GM19193 (cell line): Measurements from ENCODE around the gene VASP.

Source experiments
- POLR2A ChIP-seq: IDR thresholded peaks from 4 replicates; pipeline ENCODE4 v1.6.1; 2011; ENCODE audit not compliant: insufficient read depth, insufficient read length; ENCODE audit errors: extremely low read depth

VASP gene

DNA sequence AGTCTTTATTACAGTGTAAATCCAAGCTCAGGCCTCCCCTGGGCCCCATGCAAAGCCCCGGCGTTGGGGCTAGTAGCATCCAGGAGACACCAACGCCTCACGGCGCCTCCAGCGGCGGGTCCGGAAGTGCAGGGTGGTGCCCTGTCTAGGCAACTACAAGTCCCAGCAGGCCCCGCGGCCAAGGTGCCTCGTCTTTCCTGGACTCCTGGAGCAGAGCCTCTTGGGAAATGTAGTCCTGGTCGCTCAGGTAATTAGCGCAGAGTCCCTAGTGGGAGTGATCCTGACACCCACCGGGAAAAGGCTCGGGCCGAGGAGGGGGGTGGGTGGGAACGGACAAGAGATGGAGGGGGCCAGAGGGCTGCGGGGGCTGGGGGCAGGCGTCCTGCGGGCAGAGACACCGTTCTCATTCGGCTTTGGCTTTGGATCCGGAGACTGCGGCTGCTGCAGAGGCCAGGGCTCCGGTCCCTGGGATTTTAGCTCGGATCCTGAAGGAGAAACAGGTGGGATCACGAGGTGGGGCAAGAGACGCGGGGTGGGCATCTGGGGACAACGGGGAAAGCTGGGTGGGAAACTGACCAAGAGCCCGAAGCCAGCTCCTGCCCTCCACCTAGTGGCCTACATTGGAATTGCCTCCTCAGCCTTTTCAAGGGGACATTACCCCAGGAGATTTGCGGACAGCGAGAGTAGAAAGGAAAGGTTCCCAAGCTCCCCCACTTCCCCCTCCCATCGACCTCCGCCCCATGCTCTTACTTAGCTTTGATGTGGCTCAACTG, 21.8 kb upstream of the VASP start:
- peak; percentile 20 for TF ChIP-seq POLR2A

DNA sequence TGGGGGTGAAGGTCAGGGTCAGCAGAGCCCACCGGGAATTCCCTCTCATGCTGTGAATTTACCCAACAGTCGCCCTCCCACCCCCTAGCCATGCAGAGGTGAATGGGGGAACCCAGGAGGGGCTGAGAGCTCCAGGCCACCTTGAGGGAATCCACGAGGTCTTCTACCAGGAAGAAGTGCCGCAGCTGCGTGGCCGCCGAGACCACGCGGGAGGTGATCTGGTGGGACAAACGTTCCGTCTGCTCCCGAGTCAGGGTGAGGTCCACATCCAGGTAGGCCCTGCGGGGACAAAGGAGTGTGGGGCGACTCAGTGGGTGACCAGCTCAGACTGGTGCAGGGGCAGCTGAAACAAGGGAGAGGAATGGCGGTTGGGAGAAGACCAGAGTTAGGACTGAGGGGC, 18.6 kb upstream of the VASP start:
- no peak for TF ChIP-seq POLR2A

DNA sequence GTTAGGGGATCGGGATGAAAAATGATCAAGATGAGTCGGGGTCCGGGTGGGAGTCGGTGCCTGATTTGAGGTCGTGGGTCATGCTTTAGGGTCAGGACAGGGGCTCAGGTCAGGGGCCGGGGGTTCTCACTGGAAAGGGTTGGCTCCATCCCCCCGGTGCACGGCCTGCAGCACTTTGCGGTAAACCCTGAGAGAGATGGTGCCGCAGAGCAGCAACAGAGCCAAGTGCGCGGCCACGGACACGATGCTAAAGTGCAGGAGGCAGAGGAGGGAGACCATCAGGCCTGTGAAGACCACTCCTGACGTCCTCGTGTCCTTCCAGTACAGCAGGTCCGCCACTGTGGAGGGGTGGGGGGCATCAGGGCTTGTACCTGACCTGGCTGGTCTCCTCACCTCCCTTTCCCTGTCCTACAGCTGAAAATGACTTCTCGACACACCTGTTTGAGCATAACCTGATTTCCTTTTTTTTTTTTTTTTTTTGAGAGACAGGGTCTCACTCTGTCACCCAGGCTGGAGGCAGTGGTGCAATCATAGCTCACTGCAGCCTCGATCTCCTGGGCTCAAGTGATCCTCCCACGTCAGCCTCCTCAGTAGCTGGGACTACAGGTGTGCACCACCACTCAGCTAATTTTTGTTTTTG, 17.9 kb upstream of the VASP start:
- TF ChIP-seq POLR2A, result no peak

DNA sequence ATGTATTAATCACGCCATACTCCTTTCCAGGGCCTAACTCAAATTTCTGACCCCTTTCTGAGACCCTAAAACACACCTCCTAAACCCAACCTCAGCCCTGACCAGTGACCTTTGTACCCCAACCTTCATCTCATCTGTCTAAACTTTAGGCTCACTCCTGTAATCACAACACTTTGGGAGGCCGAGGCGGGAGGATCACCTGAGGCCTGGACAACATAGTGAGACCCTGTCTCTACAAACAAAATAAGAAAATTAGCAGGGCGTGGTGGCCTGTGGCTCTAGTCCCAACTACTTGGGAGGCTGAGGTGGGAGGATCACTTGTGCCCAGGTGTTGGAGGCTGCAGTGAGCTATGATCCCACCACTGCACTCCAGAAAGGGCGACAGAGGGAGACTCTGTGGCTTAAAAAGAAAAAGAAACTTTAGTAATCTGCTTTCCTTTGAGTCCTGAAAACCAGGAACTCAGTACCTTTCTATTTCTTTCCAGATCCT, 15.1 kb upstream of the VASP start:
- no peak for TF ChIP-seq POLR2A

DNA sequence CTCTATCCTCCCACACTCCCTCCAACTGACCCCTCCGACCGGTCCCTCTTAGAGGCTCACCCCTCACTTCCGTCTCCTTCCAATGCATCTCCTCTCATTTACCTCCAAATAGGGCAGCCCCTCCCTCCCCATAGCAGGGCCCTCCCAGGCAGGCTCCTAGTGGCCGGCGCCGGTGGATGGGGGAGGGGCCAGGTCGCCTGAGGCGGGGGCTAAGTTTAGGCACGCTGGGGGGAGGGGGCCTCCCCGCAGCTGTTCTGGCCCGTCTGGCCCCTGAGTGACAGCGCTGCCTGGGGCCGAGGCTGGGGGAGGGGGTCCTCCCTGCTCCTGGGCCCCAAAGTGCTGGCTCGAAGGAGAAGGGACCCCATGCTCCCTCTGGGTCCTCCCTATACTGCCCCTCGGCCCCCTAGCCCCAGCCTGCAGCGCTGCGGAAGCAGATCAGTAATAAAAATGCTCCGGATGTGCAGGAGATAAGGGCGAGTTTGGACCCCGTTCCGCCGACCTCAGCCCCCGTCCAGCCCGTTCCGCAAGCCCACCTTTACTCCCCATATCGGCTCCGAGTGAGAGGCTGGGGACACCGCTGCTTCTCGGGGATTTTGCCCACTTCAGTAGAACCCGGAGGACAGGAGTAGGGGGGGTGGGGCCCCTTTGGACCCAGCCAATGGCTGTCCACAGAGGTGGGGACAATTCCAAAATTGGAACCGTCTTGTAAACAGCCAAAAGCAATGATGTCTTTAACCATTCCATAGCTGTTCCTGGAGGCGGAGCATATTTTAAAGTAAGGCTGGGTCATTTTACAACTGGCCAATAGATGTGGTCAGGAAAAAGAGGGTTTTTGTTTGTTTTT, 14.4 kb upstream of the VASP start:
- TF ChIP-seq POLR2A, result peak; percentile 46

DNA sequence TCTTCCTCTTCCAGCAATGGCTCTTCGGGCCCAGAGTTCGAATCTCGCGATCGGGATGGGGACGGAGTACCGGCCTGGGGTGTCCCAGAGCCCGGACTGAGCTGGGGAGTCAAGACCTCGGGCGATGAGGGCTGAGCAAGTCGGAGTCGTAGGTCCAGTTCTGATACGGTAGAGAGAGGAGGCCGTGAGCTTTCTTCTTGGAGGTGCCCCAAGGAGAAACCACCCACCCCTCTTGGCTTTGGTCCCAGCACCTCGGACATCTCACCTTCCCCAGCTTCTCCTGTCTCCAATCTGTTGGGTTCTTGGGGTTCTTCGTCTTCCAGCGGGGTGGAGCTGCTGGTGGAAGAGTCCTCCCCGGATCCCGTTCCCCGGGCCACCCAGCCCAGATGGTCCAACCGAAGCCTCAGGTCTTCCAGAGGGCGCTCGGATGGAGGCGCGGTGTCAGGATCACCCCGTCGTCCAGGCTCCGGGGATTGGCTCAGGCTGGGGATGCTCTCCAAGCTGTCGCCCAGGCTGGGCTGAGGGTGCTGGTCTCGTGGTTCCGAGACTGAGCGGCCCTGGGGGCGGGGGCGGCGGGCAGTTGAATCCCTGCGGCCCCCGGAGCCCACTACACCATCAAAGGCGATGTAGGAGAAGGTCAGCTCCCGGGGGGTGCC, 12.9 kb upstream of the VASP start:
- TF ChIP-seq POLR2A, result no peak

DNA sequence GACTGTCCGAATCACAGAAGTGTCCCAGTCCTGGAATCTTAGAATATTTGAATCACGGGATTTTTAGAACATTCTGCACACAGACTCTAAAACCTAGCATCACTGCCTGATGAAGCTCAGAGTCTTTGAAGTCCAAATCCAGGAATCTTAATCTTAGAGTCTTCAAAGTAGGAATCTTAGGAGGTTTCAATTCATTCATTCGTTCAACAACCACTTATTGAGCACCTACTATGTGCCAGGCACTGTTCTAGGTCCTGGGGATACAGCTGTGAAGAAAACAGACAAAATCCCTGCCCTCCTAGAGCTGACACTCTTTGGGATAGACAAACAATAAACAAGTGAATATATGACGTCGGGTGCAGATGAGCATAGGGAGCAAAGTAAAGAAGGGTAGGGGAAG, 12.1 kb upstream of the VASP start:
- no peak for TF ChIP-seq POLR2A

DNA sequence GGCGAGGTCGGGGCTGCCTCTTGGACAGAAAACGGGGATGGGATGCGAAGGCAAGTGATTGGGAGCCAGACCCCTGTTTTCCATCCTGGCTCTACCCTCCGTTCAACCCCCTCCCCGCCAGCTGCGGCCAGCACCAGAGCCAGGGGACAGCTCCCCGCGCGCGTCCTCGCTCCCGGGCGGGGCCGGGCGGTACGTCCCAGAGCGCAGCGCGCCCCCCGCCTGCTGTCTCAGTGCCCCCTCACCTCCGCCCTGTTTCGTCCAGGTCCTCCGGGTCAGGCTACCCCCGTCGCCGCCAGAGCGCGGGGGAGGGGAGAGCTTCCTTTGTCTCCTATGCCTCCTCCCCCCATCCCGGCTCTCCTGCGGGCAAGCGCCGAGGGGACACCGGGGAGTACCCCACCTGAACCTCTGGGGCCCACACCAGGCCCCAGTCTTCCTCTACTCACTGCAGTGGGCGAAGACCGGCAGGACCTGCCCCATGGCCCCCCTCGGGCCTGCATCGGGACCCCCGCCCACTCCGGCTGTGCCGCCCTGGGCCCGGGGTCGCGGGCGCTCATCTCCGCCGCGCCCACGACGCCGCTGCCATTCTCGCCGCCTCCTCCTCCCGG, 10.8 kb upstream of the VASP start:
- no peak for TF ChIP-seq POLR2A

DNA sequence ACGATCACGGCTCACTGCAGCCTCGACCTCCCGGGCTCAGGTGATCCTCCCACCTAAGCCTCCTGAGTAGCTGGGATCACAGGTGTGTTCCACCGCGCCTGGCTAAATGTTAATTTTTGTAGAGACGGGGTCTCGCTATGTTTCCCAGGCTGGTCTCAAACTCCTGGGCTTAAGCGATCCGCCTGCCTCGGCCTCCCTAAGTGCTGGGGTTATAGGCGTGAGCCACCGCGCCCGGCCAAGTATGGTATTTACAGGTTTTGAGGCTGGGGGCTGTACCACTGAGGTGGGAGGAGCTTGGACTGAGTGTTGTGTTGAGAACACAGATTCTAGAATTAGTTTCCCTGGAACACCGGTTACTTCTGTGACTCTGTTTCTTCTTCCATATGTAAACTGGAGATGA, 9.5 kb upstream of the VASP start:
- TF ChIP-seq POLR2A, result no peak

DNA sequence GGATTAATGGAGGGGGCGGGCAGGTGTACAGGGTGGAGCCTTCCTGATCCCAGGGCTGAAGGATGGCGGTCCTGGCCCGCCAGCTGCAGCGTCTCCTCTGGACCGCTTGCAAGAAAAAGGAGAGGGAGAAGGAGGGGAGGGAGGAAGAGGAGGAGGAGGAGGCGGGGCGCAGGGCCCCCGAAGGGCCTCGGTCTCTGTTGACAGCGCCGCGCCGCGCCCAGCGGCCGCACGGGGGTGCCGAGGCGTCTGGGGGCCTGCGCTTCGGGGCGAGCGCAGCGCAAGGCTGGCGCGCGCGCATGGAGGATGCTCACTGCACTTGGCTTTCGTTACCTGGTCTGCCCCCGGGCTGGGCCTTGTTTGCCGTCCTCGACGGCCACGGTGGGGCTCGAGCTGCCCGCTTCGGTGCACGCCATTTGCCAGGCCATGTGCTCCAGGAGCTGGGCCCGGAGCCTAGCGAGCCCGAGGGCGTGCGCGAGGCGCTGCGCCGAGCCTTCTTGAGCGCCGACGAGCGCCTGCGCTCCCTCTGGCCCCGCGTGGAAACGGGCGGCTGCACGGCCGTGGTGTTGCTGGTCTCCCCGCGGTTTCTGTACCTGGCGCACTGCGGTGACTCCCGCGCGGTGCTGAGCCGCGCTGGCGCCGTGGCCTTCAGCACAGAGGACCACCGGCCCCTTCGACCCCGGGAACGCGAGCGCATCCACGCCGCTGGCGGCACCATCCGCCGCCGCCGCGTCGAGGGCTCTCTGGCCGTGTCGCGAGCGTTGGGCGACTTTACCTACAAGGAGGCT, 8.7 kb upstream of the VASP start, which contains the start of gene PPM1N:
Gene PPM1N, plus strand, starts transcription at position 33 of the 785 bp plus-strand sequence. Its CDS starts 30 bp downstream, at position 63.
- TF ChIP-seq POLR2A, result no peak

DNA sequence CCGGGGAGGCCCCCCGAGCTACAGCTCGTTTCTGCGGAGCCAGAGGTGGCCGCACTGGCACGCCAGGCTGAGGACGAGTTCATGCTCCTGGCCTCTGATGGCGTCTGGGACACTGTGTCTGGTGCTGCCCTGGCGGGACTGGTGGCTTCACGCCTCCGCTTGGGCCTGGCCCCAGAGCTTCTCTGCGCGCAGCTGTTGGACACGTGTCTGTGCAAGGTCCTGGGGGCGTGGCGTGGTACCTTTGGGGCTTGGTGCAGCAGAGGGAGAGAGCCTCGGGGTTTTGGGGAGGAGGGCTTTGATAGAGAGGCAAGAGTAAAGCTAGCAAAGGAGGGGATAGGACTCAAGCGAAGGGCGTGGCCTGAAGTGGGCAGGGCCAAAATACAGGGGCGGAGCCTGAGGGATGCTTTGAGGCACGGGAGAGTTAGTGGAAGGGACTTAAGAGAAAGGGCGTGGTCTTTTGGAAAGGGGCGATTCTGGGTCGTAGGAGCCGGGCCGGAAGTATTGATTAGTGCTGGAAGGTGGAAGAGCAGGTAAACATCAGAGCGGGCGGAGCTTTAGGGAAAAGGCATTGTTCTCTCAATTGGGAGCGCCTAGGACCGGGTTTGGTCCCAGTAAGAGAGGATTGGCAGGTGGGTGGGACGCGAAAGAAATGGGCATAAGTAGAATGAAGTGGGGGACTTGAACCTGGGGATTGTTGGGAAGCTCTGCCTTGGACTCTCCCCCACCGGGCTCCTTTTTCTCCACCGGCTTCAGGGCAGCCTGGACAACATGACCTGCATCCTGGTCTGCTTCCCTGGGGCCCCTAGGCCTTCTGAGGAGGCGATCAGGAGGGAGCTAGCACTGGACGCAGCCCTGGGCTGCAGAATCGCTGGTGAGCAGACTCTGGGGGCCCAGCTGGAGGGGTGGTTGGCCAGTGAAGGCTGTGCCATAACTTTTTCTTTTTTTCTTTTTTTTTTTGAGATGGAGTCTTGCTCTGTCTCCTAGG, 7.8 kb upstream of the VASP start:
- no peak for TF ChIP-seq POLR2A

DNA sequence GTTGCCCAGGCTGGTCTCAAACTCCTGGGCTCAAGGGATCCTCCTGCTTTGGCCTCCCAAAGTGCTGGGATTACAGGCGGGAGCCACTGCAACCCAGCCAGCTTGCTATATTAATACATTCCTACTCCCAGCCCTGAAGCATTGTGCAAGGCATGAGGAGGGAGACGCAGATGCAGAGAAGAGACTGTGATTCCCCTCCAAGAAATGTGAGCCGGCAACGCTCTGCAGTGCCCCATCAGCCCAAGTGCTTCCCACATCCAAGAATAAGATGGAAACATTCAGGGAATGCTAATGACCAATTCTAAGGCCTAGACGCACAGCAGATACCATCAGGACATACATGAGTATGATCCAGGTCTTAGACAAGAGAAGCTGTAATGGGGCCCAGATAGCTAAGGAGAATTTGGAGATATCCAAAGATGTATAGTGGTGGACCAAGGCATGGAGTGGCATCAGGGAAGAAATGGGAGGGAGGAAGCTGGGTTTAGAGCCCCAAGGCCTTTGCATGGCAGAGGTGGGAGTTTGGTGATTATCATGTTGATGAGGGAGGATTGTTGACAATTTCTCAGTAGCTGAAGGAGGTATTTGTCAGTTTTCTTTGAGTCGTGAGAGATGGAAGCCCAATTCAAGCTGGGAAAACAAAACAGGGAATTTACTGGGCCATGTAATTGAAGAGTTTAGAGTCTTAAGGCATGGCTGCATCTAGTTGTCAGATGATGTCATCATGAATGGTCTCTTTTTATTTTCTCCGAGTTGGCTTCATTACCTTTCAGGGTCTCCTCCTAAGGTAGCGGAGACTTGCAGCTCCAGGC, 6.2 kb upstream of the VASP start:
- no peak for TF ChIP-seq POLR2A
